ENCODE results near the gene CCDC87. TPM values are rescaled to one million over a fixed set of nuclear protein-coding genes. Genes with fewer than 3 reads are reported as not detected.

The CCDC87 gene
- total RNA-seq, 1 experiment from 2014 or later, result 2.0 TPM

- TF ChIP-seq REST (IDR thresholded peaks at IDR 0.05; ENCODE audit: insufficient read depth in 1 of 2, low read depth in 2 of 2, low read length in 1 of 2), result no peak; a peak in 1 of 4 replicates
- TF ChIP-seq POLR2AphosphoS5 (IDR thresholded peaks at IDR 0.05; ENCODE audit: low read depth, low read length), result no peak
- TF ChIP-seq SIN3A (IDR thresholded peaks at IDR 0.05; ENCODE audit: borderline replicate concordance, insufficient read depth, low read depth, low read length), result no peak
- TF ChIP-seq CTCF (IDR thresholded peaks at IDR 0.05), result no peak
- no peak; the same call in 1 of the 2 replicates for TF ChIP-seq TCF7L2 (IDR thresholded peaks at IDR 0.05; ENCODE audit: low read depth, low read length)
- intact Hi-C loops (cut with micrococcal nuclease; ENCODE audit: unreplicated experiment) (no loop called here), in situ Hi-C loops (cut with HindIII; ENCODE audit: low pct_unique_long_range_greater_than_20kb, low sequenced_read_pairs) (no loop called here)
- Histone ChIP-seq H3K27me3 (ENCODE audit: control insufficient read depth, insufficient read depth, low read length) (no peaks in the 10 kb centered on the region), H3K4me3 (ENCODE audit: low read depth in 2 of 2, low read length in 2 of 2) (peak overlapping the region; percentile 91 to 93), H3K9me3 (ENCODE audit: control insufficient read depth, insufficient read depth, low read depth, low read length) (no peaks in the 10 kb centered on the region), H3K4me1 (ENCODE audit: control insufficient read depth, insufficient read depth, low read length) (peaks cover 43% of the 10 kb centered on the region), H3K27ac (ENCODE audit: low read length) (peak overlapping the region; percentile 97), H3K36me3 (ENCODE audit: control insufficient read depth, insufficient read depth, low read length) (peaks cover 27% of the 10 kb centered on the region)
- ATAC-seq (peak; percentile 64), DNase-seq (ENCODE audit: low read depth, low spot score) (no peak)
- ChIA-PET CTCF (interaction anchor here (0.5 kb wide), 1 partner anchor 40 kb away, joined by 3 read pairs; no protein-coding TSS in a partner anchor), POLR2A (interaction anchor here (0.7 to 3.6 kb wide), 4 partner anchors 18 to 379 kb away, joined by 3 to 13 read pairs (median 5); partner anchors contain the start of gene RBM14)
- BruUV-seq (replicated peaks), result TSS peak; percentile 96
Measured at GRCh38 chr11:66637557-66638176, 44.8 kb upstream of the CCDC87 start.

GRCh38 chr11:66636411-66636810, 43.5 kb upstream of the CCDC87 start:
- POLR2A ChIA-PET, result interaction anchor here (0.7 to 3.6 kb wide), 2 partner anchors 19 to 23 kb away, joined by 4 to 13 read pairs; partner anchors contain the start of gene RBM14
- DNase-seq (ENCODE audit: low read depth, low spot score) (no peak), ATAC-seq (no peak)
- no peak overlapping the region for H3K4me3 ChIP-seq (ENCODE audit: low read depth in 2 of 2, low read length in 2 of 2)
- in situ Hi-C loops (cut with HindIII; ENCODE audit: low pct_unique_long_range_greater_than_20kb, low sequenced_read_pairs), result no loop called here
- peaks cover 31% of the 10 kb centered on the region for H3K4me1 ChIP-seq (ENCODE audit: control insufficient read depth, insufficient read depth, low read length)
- no peaks in the 10 kb centered on the region for H3K9me3 ChIP-seq (ENCODE audit: control insufficient read depth, insufficient read depth, low read depth, low read length)
- intact Hi-C loops (cut with micrococcal nuclease; ENCODE audit: unreplicated experiment), result no loop called here
- CTCF ChIA-PET, result no interaction called here
- peaks cover 16% of the 10 kb centered on the region for H3K36me3 ChIP-seq (ENCODE audit: control insufficient read depth, insufficient read depth, low read length)
- H3K27me3 ChIP-seq (ENCODE audit: control insufficient read depth, insufficient read depth, low read length), result no peaks in the 10 kb centered on the region
- H3K27ac ChIP-seq (ENCODE audit: low read length), result peak overlapping the region; percentile 97
- TF ChIP-seq REST (IDR thresholded peaks at IDR 0.05; ENCODE audit: insufficient read depth in 1 of 2, low read depth in 2 of 2, low read length in 1 of 2) (no peak), TCF7L2 (IDR thresholded peaks at IDR 0.05; ENCODE audit: low read depth, low read length) (no peak), POLR2AphosphoS5 (IDR thresholded peaks at IDR 0.05; ENCODE audit: low read depth, low read length) (no peak), CTCF (IDR thresholded peaks at IDR 0.05) (no peak), SIN3A (IDR thresholded peaks at IDR 0.05; ENCODE audit: borderline replicate concordance, insufficient read depth, low read depth, low read length) (no peak)
- BruUV-seq (replicated peaks), result no TSS peak

Data from Panc1 (cell line).